Spleen (tissue), 3 donors: Measurements from ENCODE around the gene MEX3D.

Experiments
- POLR2A ChIP-seq, 3 donors: fragments of 450-650 bp; IDR thresholded peaks; one replicate each; pipeline ENCODE4 v1.5.1; 2017; ENCODE audit warnings: antibody characterized with exemption in 3 of 3, mild to moderate bottlenecking in 1 of 3
- POLR2AphosphoS5 ChIP-seq, 3 donors: sonication (generic); formaldehyde crosslinking; IDR thresholded peaks; one replicate each; pipeline ENCODE4 v1.5.1; 2017; ENCODE audit warnings: antibody characterized with exemption in 3 of 3

- TF ChIP-seq POLR2A (IDR thresholded peaks at IDR 0.05) (no peak), POLR2AphosphoS5 (IDR thresholded peaks at IDR 0.05) (no peak)
These were observed 22.7 kb upstream of the MEX3D start for GRCh38 chr19:1590641-1591397.
